Right atrium auricular region (tissue), 2 donors: ENCODE measurements around the gene CLDN6. TPM values are rescaled to one million over a fixed set of nuclear protein-coding genes. Genes with fewer than 3 reads are reported as not detected.

ENCODE experiments used
- DNase-seq: peaks from one replicate; pipeline ENCODE4 v3.0.0-alpha.2; 2019; ENCODE audit warnings: low spot score
- H3K27ac ChIP-seq, 2 donors: fragments of 200-600 bp; sonication (generic); 1 replicate in 1 of 2; 2 replicates in 1 of 2; pipeline ENCODE4 v1.5.1; 2016 to 2019
- H3K27me3 ChIP-seq, 2 donors: fragments of 200-600 bp; sonication (generic); one replicate each; pipeline versions ENCODE4 v1.5.1 to v1.6.0; 2017 to 2019
- H3K36me3 ChIP-seq: fragments of 200-600 bp; sonication (generic); one replicate; pipeline ENCODE4 v1.5.1; 2016
- H3K4me1 ChIP-seq, 2 donors: fragments of 200-600 bp; sonication (generic); one replicate each; pipeline versions ENCODE4 v1.5.1 to v1.6.0; 2017 to 2019
- H3K4me3 ChIP-seq, 2 donors: fragments of 200-600 bp; sonication (generic); 1 replicate in 1 of 2; 2 replicates in 1 of 2; pipeline ENCODE4 v1.5.1; 2017 to 2019; ENCODE audit warnings: mild to moderate bottlenecking in 1 of 2, moderate library complexity in 1 of 2
- H3K9me3 ChIP-seq, 2 donors: fragments of 200-600 bp; sonication (generic); one replicate each; pipeline ENCODE4 v1.5.1; 2019
- total RNA-seq, 2 donors: library from RNA; depleted of rRNA; stranded (reverse); fragments of >200 nt; gene quantifications; one replicate each; pipeline ENCODE4 v1.1.0, GENCODE V29; 2016
- TF ChIP-seq, protein P1 (sequence below), 2 donors: fragments of 200-600 bp; sonication (generic); IDR thresholded peaks; one replicate each; pipeline ENCODE4 v1.5.1; 2019; ENCODE audit warnings: antibody characterized with exemption in 2 of 2

The CLDN6 gene
- total RNA-seq, 2 donors from 2014 or later, result not detected

DNA sequence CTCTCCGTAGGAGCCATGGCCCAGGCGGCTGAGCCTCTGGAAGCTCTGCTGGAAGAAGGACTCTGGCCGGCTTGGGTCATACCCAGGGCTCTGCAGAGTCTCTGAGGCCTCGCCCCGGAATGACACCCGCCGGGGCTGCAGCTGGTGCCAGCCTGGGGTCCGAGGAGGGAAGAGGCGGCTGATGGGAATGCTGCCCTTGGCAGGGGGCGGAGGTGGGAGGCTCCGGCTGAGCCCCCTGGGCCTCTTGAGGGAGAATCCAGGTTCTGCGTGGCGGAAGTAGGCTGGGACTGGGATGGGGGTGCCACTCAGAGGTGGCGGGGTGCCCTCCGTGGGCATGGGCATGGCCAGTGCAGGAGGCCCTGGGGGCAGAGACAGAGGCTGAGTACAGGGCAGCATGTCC lies 41.3 kb downstream of the CLDN6 start:
- peaks cover 0 to 21% of the 10 kb centered on the region in 2 donors for H3K4me1 ChIP-seq
- DNase-seq, result no peak
- TF ChIP-seq, protein P1, sequence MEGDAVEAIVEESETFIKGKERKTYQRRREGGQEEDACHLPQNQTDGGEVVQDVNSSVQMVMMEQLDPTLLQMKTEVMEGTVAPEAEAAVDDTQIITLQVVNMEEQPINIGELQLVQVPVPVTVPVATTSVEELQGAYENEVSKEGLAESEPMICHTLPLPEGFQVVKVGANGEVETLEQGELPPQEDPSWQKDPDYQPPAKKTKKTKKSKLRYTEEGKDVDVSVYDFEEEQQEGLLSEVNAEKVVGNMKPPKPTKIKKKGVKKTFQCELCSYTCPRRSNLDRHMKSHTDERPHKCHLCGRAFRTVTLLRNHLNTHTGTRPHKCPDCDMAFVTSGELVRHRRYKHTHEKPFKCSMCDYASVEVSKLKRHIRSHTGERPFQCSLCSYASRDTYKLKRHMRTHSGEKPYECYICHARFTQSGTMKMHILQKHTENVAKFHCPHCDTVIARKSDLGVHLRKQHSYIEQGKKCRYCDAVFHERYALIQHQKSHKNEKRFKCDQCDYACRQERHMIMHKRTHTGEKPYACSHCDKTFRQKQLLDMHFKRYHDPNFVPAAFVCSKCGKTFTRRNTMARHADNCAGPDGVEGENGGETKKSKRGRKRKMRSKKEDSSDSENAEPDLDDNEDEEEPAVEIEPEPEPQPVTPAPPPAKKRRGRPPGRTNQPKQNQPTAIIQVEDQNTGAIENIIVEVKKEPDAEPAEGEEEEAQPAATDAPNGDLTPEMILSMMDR (IDR thresholded peaks at IDR 0.05), result no peak
- no peak overlapping the region for H3K27ac ChIP-seq
- no peak overlapping the region for H3K4me3 ChIP-seq
- no peaks in the 10 kb centered on the region for H3K27me3 ChIP-seq
- H3K9me3 ChIP-seq, result no peaks in the 10 kb centered on the region
- no peaks in the 10 kb centered on the region for H3K36me3 ChIP-seq

DNA sequence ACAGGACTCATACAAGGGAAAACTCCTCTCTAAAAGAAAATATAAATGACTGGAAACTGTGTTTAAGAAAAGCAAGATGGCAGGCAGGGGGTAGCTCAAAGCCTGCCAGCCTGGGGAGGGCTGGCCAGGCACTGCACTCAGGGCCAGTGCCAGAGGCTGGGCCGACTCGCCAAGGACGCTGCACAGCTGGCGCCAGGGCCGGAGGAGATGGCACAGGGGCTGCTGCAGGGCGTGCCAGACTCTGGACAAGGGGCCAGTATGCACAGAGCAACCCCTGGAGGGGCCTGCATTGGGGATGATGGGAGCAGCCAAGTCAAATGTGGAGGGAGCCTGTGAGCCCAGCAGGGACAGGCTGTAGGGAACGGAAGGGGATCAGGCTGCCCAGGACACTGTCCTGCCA lies 41.8 kb downstream of the CLDN6 start:
- Histone ChIP-seq H3K36me3 (no peaks in the 10 kb centered on the region), H3K4me3 (no peak overlapping the region), H3K4me1 (peaks cover 0 to 20% of the 10 kb centered on the region in 2 donors), H3K27ac (no peak overlapping the region), H3K27me3 (no peaks in the 10 kb centered on the region), H3K9me3 (no peaks in the 10 kb centered on the region)
- TF ChIP-seq, protein P1 (IDR thresholded peaks at IDR 0.05), result no peak
- DNase-seq, result no peak

DNA sequence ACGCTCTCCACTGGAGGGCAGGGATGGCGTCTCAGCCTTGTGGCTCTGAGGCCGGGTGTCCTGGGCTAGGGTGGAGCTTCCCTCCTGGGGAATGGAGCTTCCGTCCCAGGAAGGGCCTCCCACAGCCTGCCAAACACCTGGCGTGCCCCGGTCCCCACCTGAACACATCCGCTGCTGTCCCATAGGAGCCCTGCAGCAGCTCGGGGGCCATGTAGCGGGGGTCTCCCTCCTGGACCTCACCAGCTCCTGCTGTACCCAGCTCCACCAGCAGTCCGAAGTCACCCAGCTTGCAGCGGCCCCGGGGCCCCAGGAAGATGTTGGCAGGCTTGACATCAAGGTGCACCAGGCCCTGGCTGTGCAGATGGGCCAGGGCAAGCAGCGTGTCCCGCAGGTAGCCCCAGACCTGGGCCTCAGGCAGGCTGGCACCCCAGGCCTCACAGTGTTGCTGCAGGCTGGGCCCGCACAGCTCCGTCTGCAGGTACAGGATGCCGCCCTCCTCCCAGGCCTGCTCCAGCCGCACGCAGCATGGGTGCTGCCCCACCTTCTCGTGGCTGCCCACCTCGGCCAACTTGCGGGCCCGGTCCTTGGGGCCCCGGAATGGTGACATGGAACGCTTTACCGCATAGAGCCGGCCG lies 42.7 kb downstream of the CLDN6 start:
- no peak for DNase-seq
- no peaks in the 10 kb centered on the region for H3K27me3 ChIP-seq

DNA sequence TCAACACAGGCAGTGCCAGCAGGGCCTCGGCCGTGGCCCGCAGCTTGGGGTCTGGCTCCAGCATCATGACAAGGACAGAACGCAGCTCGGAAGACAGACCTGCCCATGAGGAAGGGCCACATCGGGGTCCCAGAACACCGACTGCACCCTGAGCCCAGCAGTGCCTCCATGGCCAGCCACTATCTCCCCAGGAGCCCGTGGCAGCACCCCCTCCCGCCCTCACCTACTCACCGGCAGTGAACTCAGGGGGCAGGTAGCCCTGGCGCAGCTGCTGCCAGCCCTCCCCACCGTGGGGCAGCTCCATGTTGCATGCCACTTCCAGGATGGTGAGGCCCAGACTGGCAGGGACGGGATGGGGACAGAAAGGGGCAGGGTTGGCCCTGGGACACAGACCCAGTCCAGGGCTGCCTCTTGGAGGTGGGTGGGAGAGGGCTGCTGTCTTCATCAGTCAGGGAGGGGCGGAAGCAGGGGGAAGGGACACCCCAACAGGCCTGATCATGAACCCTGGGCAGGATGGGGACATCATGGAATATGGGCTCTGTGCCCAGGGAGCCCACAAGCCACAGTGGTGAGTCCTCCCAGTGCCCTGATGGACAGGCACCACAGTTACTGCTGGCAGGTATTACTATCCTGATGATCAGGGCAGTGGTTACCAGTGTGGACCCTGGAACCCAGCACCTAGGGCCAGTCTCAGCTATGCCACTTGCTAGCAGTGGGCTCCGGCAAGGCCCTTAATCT lies 43.5 kb downstream of the CLDN6 start:
- no peaks in the 10 kb centered on the region for H3K9me3 ChIP-seq
- TF ChIP-seq, protein P1 (IDR thresholded peaks at IDR 0.05), result no peak
- H3K36me3 ChIP-seq, result no peaks in the 10 kb centered on the region
- peaks cover 0 to 19% of the 10 kb centered on the region in 2 donors for H3K4me1 ChIP-seq
- no peaks in the 10 kb centered on the region for H3K27me3 ChIP-seq
- no peak for DNase-seq
- H3K4me3 ChIP-seq, result no peak overlapping the region
- no peak overlapping the region for H3K27ac ChIP-seq

More for the DNA sequence above, 42.7 kb downstream of the CLDN6 start:
- Histone ChIP-seq H3K9me3 (no peaks in the 10 kb centered on the region), H3K4me3 (no peak overlapping the region), H3K27ac (no peak overlapping the region), H3K4me1 (peaks cover 0 to 19% of the 10 kb centered on the region in 2 donors), H3K36me3 (no peaks in the 10 kb centered on the region)
- TF ChIP-seq, protein P1 (IDR thresholded peaks at IDR 0.05), result no peak

DNA sequence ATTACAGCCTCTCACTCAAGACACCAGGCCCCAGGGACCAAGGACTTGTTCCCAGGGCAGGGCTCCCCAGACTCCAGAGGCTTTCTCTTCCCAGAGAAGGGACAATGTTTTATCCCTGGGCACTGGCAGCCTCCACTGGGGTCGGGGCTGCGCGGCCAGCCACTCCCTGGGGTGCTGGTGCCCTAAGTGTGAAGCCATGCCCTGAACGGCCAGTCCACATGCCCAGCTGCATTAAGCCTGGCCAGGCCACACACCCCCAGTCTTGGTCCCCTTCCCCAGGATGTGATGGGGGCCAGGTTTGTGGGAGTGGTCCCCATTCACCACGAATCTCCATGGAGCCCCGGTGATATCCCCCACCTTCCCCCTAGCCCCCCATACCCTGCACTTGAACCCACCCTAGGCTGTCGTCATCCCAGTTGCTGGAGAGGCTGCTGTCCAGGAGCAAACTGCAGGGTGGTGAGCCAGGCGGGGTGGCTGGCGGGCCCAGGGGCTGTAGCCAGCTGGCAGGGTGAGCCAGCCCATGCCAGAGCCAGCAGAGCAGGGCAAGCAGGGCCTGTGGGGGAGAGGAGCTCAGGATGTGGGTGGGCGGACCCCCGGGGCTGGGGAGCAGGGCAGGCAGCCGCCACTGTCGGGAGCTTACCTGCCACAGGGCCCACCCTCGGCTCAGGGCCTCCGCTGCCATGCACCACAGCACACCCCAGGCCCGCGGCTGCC lies 44.2 kb downstream of the CLDN6 start:
- TF ChIP-seq, protein P1 (IDR thresholded peaks at IDR 0.05), result no peak
- Histone ChIP-seq H3K27me3 (no peaks in the 10 kb centered on the region), H3K4me1 (peaks cover 0 to 20% of the 10 kb centered on the region in 2 donors), H3K36me3 (no peaks in the 10 kb centered on the region), H3K4me3 (no peak overlapping the region), H3K27ac (no peak overlapping the region), H3K9me3 (no peaks in the 10 kb centered on the region)
- DNase-seq, result no peak
